Measurements from ENCODE around the gene ATP2A2. TPM values are rescaled to one million over a fixed set of nuclear protein-coding genes. Genes with fewer than 3 reads are reported as not detected.

The ATP2A2 gene
- total and polyA plus RNA-seq, 2 of the 4 experiments (the other 2 are of a cell fraction), result 166 to 225 TPM

DNA sequence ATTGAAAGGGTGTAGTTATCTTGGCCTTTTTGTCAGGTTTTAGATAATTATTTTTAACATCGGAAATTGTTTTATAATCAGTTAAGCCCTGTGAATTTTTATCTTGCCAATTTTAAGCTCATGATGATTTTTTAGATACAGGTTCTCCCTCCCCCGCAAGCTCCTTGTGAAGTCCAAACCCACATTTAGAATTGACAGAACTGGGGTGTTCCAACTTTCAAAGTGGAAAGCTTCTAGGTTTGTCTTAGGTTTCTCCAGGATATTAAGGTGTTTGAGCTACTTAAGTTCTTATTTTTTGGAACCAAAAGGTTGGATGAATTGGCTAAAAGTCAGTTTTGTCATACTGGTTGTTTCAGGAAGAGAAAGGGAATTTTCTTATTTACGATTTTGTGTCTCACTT lies 49.1 kb downstream of the ATP2A2 start:
- H4K5ac ChIP-seq (ENCODE audit: low read depth, low read length), result no peak overlapping the region
- no TSS peak for BruUV-seq (replicated peaks)
- no peak overlapping the region for H2BK20ac ChIP-seq (ENCODE audit: low read depth, low read length)
- no peak overlapping the region for H3K4me3 ChIP-seq (ENCODE audit: insufficient read depth, low read depth, low read length)
- no peak overlapping the region for H3K27ac ChIP-seq (ENCODE audit: insufficient read depth, low read length)
- H3K18ac ChIP-seq (ENCODE audit: low read depth, low read length), result no peak overlapping the region
- H3K9me3 ChIP-seq (ENCODE audit: control insufficient read depth, insufficient read depth, low read length), result no peaks in the 10 kb centered on the region
- ChIA-PET CTCF (interaction anchor here (1.0 kb wide), 1 partner anchor 106 kb away, joined by 4 read pairs; no protein-coding TSS in a partner anchor), POLR2A (ENCODE audit: unreplicated experiment) (no interaction called here)
- intact Hi-C loops (cut with micrococcal nuclease), result no loop called here
- no peak overlapping the region for H2BK5ac ChIP-seq (ENCODE audit: low read depth, low read length, poor library complexity, severe bottlenecking)
- no peak overlapping the region for H3K4me2 ChIP-seq (ENCODE audit: low read depth, low read length)
- H4K20me1 ChIP-seq (ENCODE audit: insufficient read depth, low read length), result peaks cover 60% of the 10 kb centered on the region
- no peak overlapping the region for H2BK120ac ChIP-seq (ENCODE audit: low read depth, low read length)
- H3K27me3 ChIP-seq (ENCODE audit: control insufficient read depth, insufficient read depth, low read length), result no peaks in the 10 kb centered on the region
- peaks cover 51 to 65% of the 10 kb centered on the region in 2 experiments for H3K79me1 ChIP-seq (ENCODE audit: low read depth in 1 of 2, low read length in 2 of 2)
- dilution Hi-C loops (cut with HindIII; ENCODE audit: low sequenced_read_pairs, unreplicated experiment), result no loop called here
- H3K4ac ChIP-seq (ENCODE audit: low read depth, low read length), result no peak overlapping the region
- no peak overlapping the region for H2AFZ ChIP-seq (replicated peaks; ENCODE audit: low read length, poor library complexity)
- H3K56ac ChIP-seq (ENCODE audit: extremely low read depth, insufficient read depth, low read length), result no peak overlapping the region
- no peak overlapping the region for H3K14ac ChIP-seq (replicated peaks; ENCODE audit: low read depth, low read length)
- H4K91ac ChIP-seq (ENCODE audit: insufficient read depth, low read depth, low read length), result no peak overlapping the region
- peaks cover 2% of the 10 kb centered on the region; the same call in 1 of the 2 replicates for H3K4me1 ChIP-seq (ENCODE audit: control insufficient read depth, insufficient read depth, low read length)
- TF ChIP-seq SMC3 (IDR thresholded peaks at IDR 0.05; ENCODE audit: low read depth, low read length) (no peak), NFE2L2 (IDR thresholded peaks at IDR 0.05; ENCODE audit: low read depth, low read length) (no peak), CHD1 (IDR thresholded peaks at IDR 0.05; ENCODE audit: low read depth, low read length) (no peak), RCOR1 (IDR thresholded peaks at IDR 0.05; ENCODE audit: insufficient replicate concordance, low read length) (no peak), ELK1 (IDR thresholded peaks at IDR 0.05; ENCODE audit: borderline replicate concordance, low read depth, low read length) (no peak), MXI1 (IDR thresholded peaks at IDR 0.05; ENCODE audit: borderline replicate concordance, low read depth, low read length) (no peak)
- TF ChIP-seq, protein P1, sequence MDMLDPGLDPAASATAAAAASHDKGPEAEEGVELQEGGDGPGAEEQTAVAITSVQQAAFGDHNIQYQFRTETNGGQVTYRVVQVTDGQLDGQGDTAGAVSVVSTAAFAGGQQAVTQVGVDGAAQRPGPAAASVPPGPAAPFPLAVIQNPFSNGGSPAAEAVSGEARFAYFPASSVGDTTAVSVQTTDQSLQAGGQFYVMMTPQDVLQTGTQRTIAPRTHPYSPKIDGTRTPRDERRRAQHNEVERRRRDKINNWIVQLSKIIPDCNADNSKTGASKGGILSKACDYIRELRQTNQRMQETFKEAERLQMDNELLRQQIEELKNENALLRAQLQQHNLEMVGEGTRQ (IDR thresholded peaks at IDR 0.05; ENCODE audit: low read depth, low read length), result no peak
- no peak overlapping the region for H3K23ac ChIP-seq (ENCODE audit: low read depth, low read length)
- no peak overlapping the region for H2AK9ac ChIP-seq (replicated peaks; ENCODE audit: low read depth, low read length, poor library complexity)
- H2AK5ac ChIP-seq (ENCODE audit: low read depth, low read length), result no peak overlapping the region
- no peak for DNase-seq
- peaks cover 62% of the 10 kb centered on the region for H3K36me3 ChIP-seq (ENCODE audit: control insufficient read depth, insufficient read depth, low read length)
- ATAC-seq (ENCODE audit: low read depth), result no peak
- no CpG with 5 or more reads among the region's 3 CpGs for WGBS, 2 experiments (ENCODE audit: extremely low coverage in 2 of 2, insufficient read length in 1 of 2)
- in situ Hi-C loops (cut with MboI; ENCODE audit: low sequenced_read_pairs), result no loop called here
- peaks cover 3% of the 10 kb centered on the region for H3K9me1 ChIP-seq (ENCODE audit: insufficient read depth, low read length)
- no peak overlapping the region for H4K8ac ChIP-seq (ENCODE audit: low read depth in 2 of 2, low read length in 2 of 2)
- H2BK15ac ChIP-seq (ENCODE audit: low read depth, low read length), result no peak overlapping the region
- H3K9ac ChIP-seq (ENCODE audit: low read depth, low read length), result no peak overlapping the region
